NCI-H2081 treated with DMSO at 0.1 percent for 48 hours (cell line): ENCODE data around the gene CYP24A1.

ENCODE experiments used
- DNase-seq: peaks from one replicate; lab custom pipeline; 2025; lab: John Stamatoyannopoulos, UW

CYP24A1 gene

GRCh38 chr20:54174457-54175175, 830 bp upstream of the CYP24A1 start:
- DNase-seq = no peak

GRCh38 chr20:54172856-54173652, 732 bp downstream of the CYP24A1 start:
- DNase-seq = no peak

GRCh38 chr20:54172532-54172855, 1.3 kb downstream of the CYP24A1 start:
- DNase-seq = no peak

- no peak for DNase-seq
Observed at GRCh38 chr20:54170963-54171362, 2.8 kb downstream of the CYP24A1 start.

DNA sequence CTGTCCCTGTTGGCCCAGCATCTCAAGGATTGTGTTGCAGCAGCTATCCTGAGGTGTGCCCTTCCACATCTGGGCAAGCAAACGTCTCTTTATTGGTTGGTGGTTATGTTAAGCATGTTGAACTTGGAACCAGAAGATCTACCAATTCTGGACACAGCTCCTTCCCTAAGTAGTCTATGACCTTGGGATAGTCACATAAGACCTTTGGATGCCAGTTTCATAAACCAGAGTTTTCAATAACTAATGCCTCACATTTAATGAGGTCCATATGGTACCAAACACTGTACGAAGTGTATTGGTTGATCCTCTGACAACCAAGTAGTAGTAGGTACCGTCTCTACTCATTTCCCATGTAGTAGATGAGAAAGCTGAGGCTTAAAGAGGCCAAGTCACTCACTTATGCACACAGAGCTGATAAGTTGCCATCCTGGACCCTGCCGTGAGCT, 3.7 kb downstream of the CYP24A1 start:
- DNase-seq = no peak

DNA sequence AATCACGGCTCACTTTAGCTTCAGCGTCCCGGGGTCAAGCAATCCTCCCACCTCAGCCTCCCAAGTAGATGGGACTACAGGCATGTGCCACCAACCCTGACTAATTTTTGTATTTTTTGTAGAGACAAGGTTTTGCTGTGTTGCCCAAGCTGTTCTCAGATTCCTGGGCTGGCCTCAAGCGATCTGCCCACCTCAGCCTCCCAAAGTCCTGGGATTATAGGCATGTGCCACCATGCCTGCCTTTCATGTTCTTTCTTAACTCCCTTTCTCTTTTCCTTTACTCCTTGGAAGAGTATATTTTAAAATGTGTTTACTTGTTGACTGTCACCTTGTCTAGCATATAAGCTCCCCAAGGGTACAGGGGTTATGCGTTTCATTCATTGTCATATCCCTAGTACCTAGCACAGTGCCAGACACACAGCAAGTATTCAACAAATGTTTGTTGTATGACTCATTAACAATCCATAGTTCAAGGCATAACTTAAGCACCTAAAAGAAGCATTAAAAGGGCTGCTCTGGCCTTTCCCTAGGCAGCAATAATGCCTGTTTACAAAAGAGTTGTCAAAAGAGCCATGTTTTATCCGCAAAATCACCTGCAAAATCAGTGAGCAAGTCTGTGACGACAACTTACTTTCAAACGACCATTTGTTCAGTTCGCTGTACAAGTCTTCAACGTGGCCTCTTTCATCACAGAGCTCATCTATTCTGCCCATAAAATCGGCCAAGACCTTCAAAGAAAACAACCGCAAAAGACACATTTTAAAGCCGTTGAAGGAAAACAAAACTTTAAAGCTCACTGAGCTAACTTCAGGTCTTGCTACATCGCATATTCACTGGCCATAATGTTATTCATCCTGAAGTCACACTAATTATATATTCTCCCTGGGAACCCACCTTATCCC, 4.6 kb downstream of the CYP24A1 start:
- no peak for DNase-seq

- no peak for DNase-seq
Observed at GRCh38 chr20:54167909-54168872, 5.6 kb downstream of the CYP24A1 start.

DNA sequence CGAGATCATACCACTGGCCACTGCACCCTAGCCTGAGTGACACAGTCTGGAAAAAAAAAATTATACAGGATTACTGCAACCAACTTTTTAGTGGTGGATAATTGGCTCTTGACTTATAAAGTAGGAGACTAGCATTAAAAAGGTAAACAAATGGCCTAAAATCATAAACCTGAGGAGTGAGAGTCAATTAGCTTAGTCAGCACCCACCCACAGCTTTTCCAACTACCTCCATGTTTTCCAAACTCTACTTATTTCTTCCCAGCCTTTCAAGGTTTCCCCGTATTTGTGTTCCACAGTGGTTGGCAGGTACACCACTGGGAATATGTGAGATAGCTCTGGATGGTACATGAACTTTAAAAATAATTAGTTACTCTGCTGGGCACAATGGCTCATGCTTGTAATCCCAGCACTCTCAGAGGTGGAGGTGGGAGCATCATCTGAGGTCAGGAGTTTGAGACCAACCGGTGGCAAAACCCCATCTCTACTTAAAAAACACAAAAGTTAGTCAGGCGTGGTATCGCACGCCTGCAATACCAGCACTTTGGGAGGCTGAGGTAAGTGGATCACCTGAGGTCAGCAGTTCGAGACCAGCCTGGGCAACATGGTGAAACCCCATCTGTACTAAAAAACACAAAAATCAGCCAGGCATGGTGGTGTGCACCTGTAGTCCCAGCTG, 6.7 kb downstream of the CYP24A1 start:
- no peak for DNase-seq

DNA sequence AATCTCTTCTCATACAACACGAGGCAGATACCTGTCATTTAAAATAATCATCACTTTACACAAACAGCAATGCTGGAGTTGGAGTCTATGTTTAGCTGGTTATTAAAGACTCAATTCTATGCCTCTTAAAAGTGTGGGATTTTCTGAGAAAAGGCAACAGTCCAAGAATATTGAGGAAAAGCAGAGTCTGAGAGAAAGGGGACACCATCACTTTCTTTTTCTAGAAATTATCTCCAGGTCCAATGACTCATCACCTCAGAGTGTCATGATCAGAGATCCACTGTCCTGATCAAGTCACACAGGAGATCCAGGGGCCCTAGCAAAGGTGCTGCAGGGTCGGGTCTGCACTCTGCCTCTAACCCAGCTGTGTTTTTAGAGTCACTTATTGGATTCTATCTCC, 8.0 kb downstream of the CYP24A1 start:
- DNase-seq = no peak

GRCh38 chr20:54165014-54165413, 8.8 kb downstream of the CYP24A1 start:
- no peak for DNase-seq

GRCh38 chr20:54163402-54163801, 10.4 kb downstream of the CYP24A1 start:
- no peak for DNase-seq

DNA sequence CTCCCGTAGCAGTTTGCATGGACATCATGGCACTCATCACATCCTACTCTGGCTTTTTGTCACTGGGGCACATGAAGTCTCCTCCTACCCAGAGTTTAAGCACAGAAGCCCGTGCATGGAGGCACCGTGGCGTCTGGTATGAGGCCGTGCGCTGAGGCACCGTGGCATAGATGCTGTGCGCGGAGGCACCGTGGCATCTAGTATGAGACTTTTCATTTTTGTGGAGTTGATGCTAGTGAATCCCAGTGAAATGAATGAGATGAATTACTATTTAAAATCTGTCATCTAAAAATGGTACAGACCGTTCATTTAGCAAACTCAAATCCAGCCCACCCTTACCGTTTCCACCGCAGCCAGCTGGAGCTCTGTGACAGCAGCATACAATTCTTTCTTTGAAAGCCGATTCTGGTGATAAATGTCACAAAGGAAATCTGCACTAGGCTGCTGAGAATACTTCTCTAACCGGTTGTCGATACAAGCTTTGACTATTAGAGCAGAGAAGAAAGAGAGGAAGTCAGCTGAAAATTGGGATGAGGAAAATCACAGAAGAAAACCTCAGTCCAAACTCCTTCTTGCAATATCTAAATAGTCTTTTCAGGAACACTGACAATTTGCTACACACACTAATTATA, 11.3 kb downstream of the CYP24A1 start:
- no peak for DNase-seq

DNA sequence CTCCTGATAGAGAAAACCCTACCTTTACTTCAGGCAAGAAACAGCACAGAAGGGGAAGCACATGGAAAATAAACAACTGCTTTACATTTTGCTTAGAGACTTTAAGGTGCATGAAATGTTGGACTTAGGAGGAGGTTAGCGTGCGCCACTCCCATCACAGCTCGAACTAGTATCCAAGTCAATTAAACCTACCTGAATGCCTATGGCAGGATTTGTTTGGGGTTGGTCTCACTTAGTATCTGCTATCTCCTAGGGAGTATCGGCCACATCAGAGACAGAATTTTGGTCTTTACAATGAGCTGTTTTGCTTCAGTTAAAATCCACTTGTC, 12.0 kb downstream of the CYP24A1 start:
- DNase-seq = no peak

DNA sequence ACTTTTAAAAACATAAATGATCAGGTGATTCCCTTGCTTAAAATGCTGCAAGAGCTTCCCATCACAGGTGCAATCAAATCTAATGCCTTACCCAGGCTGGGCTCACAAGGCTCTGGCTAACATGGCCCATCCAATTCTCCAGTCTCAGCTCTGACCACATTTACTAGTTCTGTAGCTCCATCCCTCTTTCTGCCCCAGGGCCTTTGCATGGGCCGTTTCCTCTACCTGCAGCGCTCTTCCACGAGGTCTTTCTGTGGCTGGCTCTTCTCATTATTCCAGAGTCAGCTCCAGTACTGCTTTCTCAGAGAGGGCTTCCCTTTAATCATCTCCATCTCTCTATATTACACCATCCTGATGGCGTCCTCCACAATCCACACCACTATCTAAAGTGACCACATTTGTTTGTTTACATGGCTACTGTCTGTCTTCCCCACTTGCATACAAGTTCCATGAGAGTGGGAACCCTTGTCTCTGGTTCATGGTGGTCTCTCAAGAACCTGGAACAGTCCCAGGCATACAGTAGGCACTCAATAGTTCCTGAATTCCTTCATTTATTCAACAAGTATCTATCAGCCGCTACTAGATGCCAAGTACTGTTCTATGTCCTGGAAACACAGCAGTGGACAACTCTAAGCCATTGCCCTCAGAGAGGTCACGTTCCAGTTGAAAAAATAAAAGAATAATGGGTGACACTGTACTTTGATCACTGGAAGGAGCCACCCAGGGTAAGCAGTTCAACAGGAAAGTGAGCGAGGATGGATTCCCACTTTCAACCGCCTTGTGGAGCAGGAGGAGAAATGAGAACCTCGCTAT, 12.6 kb downstream of the CYP24A1 start:
- no peak for DNase-seq

DNA sequence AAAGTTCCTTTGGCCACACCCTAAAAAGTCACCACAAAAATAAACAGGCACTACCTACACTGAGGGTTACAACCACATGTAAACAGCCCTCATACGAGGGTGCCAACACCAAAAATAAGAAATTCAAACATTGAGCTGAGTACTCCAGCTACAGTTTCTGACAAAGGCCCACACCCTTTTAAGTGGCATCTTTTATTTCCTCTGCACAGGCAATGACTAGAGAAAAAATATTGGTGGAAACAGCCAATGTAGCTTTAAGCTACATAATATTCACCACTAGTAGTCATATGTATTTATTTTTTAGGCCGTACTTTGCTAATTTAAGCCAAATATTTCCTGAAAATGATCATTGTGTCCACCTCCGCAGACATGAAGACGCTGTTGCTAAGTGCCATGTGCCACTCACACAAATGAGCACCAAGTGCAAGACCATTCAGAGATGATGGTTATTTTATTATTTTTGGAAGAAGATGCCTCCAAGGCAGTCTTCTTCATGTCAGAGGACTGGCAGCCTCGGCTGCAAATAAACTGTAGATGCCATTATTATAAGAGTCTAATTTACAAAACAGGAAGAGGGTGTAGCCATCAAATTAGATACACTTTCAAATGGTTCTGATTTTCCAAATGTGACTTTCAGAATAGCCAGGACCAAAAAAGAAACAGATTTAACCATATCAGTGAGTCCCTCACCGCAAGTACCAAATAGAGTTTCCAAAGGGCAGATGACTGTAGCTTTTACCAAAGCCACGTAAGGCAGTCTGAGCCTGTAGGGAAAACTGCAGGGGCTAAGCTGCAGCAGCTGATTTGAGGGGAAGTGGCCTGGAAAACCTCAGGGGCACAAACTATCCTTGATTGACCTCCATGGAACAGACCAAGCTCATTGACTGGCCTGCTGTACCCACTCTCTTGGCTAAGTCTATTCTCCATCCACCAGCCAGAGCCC, 13.4 kb downstream of the CYP24A1 start:
- DNase-seq = no peak

DNA sequence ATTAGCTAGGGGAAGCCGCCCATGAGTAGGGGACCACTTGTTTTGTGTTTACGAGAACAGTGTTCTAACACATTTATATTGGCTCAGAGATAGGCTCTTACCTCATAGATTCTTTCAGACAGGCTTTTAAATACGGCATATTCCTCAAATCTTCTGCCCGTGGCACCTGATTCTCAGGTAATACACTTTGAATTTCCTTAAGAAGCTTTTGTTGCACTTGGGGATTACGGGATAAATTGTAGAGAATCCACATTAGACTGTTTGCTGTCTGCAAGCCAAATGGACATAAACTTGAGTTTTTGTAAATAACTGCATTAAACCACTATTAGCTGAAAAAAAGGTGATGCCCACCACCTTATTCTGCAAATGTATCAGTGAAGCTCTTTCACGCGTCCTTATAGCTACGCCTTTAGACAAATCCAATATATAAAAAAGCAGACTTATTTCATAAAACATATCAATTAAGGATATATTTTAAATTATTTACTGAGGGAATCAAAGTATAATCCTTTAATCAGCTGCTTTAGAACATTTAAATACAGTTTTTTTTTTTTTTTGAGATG, 14.8 kb downstream of the CYP24A1 start:
- no peak for DNase-seq

GRCh38 chr20:54158226-54158625, 15.6 kb downstream of the CYP24A1 start:
- DNase-seq = no peak
